GM18861 (cell line): ENCODE data around the gene SLC13A4.
"Not testable (repeated sequence)": the region's sequence is repeated elsewhere in the genome, so short reads cannot be mapped to it uniquely, and the experiment has no call there.

ENCODE experiments used
- ATAC-seq: cut with Tn5 transposase; IDR thresholded peaks from one replicate; pipeline ENCODE4 v1.9.1; 2021; ENCODE audit not compliant: unreplicated experiment

The SLC13A4 gene

DNA sequence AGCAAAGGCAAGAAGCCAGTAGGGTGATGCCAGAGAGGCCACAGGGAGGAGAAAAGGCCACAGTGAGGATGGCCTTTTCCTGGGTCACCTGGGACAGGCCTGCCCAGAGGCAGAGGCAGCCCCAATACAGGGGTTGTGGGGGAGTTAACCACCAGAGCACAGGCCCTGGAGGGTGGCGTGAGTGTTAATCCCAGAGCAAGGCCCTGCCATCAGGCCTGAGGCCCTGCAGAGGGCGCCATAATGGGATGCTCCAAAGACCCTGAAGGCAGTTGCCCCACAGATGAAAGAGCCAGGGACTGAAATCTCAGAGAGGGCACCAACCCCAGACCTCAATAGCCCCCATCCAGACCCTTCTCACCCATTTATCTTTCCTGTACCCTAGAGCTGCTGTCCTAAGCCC, 23.9 kb downstream of the SLC13A4 start:
- ATAC-seq = no peak

- no peak for ATAC-seq
Observed at GRCh38 chr7:135697276-135698049, 30.5 kb downstream of the SLC13A4 start.

DNA sequence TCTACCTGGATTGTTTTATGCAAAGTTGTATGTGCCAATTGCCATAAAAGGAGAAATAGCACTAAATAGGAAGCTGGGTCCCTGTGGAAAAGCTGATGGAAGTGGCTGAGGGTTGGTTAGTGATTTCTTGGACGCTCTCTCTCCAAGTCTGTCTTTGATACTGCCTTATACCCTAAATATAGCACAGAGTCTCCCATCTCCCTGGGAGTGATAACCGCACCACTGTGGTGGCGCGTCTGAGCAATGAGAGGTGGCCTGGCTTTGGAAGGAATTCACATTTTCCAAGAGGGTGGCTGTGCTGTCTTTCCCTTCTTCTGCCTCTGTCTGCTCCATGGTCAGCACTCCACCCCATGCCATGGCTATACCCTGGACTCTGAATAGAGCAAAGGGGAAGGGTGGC, 34.4 kb downstream of the SLC13A4 start:
- no peak for ATAC-seq

DNA sequence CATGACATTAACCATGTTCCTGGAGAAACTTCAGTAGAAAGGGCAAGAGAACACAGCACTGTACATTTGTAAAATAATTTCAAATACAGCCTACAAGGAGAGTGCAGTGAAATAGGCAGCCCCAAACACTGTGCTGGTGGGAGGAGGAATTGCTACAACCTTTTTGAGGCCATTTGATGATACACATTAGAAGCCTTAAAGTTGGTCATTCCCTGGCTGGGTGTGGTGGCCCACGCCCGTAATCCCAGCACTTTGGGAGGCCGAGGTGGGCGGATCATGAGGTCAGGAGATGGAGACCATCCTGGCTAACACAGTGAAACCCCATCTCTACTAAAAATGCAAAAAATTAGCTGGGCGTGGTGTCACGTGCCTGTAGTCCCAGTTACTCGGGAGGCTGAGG, 35.4 kb downstream of the SLC13A4 start:
- ATAC-seq = not testable (repeated sequence)

DNA sequence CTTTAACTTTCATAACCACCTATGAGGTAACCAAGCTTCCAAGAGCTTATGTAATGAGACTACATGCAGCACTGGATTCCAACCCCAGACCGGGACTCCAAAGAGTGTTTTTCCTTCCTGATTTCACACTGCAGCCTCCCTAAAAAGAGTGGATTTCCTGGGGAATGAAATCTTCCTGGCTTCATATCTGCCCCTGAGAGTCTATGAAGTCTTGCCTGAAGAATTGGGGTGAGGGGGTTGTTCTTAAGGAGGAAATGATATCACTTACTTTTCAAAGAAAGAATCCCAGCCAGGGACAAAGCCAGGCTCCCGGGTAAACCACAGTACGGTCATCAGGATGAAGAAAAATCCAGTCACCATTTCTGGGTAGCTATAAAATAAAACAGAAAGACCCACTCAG, 35.9 kb downstream of the SLC13A4 start:
- ATAC-seq = no peak

- no peak for ATAC-seq
Observed at GRCh38 chr7:135690566-135690965, 37.4 kb downstream of the SLC13A4 start.

DNA sequence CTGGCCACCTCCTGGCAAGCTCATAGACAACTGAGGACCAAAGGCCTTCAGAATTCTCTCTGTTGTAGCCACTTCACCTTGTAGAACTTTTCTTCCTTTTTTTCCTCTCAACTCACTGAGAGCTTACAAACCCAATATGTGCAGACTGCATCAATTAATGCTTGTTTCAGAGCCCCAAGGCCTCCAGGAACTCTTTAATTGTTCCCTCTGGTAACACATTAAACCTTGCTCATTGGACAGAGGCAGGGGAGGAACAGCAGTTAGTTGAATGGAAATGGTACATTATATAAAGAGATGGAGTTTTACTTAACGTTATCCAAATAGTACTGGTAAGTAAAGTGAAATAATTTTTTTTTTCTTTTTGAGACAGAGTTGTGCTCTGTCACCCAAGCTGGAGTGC, 40.5 kb downstream of the SLC13A4 start:
- ATAC-seq = no peak

DNA sequence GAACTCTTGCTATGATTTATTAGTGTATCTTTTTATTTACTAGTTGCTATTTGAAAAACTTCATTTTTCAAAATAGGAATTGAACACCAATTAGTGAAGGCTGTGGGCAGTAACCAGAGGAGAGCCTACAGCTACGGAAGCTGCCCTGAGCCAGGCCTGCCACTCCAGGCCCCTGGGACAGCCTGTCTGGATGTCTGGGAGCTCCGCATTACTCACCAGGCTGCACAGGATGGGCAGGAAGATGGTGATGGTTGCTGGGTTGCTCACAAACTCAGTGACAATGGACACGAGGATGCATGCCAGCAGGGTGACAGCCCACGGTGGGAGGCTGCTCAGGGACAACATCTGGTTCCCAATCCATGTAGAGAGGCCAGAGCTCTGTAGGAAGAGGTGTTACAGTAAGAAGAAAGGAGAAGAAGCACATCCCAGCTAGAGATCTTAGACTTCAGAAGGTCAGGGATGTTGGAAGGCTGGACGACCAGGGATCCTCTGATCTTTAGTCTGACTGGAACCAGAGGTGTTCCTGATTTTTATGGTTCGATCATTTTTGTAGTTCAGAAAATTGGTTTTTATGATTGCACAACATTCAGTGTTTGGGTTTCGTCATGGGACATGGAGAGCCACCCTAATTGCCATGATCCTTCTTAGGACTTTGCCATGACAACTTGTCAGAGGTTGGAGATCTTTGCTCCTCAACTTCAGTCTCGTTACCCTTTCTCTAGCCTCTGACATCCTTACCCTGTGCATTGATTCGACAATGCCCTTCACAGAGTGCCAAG, 42.5 kb downstream of the SLC13A4 start:
- no peak for ATAC-seq

- ATAC-seq = no peak
Observed at GRCh38 chr7:135684699-135685098, 43.3 kb downstream of the SLC13A4 start.

- ATAC-seq = no peak
Observed at GRCh38 chr7:135684136-135684535, 43.9 kb downstream of the SLC13A4 start.

DNA sequence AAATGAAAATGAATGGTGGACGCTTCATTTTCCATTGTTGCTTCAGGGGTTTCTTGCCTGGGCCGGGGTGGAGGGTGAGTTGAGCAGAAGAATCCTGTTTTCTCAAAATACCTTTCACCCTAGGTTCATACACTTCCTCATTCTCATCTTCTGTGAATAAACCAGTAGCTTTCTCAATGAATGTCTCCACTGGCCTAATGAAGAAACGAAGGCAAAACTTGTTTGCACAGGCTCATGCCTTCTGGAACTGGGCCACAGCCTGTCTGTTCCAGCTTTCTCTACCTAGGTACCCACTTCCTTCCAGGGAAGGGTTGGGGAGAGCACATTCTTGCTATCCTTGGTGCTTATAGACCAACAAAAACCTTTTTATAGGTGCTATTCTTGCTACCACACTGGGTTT, 44.4 kb downstream of the SLC13A4 start:
- ATAC-seq = no peak

GRCh38 chr7:135682191-135682590, 45.8 kb downstream of the SLC13A4 start:
- ATAC-seq = no peak

DNA sequence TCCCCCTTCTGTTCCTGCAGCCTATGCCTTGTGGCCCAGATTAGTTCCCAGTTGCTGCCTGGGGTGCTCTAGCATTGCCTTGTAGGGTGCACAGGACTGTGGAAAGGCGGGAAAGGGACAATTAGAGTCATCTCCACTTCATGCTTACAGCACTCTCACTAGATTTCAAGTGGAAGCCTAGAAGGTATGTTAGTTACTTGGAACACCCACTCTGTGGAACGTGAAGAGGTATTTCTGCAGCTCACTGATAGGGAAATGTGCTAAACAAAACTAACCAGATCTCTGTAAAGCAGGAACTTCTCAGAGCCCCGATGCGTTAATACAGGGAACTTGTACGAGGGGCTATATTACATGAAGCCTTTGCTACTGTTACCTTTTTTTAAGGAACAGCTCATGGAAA, 46.2 kb downstream of the SLC13A4 start:
- ATAC-seq = no peak

DNA sequence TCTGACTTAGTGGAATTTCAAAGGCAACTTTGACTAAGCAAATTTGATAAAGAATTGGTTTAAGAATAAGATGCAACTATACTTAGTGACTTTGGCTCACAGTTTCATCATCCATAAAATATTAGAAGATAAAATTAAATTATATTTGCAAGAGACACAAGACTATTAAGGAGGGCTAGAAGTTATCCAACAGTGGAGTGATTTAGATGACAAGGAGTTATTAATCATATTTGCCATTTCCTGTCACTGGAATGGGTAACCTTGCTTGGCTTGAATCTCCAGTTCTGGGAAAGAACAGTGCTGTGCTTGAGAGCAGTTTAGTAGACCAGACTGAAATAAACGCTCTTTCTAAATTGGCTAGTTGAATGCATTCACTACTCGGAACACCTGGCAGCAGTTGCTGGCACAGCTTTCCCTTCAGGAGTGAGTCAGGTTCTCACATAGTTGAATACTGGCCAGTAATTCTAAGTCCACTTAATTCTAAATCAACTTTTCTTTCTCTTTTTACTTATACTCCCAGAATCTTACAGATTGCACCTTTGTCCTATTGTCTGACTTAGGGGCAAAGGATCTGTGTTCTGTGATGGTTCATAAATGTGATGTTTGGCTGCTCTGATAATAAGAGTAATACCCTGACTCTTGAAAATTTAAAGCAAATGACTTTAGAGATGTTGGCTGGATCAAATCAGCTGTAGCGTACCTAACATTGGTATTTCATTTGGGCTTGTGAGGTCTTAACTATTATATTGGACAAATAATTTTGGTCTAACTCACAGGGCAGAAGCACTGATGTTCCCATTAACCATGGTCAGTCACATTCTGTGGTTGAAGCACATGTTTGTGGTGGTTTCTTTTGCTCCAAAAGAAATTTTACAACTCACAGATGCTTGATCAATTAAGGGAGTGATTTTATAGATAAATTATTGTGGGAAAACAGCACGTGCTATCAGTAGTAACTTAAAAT, 49.1 kb downstream of the SLC13A4 start:
- no peak for ATAC-seq

DNA sequence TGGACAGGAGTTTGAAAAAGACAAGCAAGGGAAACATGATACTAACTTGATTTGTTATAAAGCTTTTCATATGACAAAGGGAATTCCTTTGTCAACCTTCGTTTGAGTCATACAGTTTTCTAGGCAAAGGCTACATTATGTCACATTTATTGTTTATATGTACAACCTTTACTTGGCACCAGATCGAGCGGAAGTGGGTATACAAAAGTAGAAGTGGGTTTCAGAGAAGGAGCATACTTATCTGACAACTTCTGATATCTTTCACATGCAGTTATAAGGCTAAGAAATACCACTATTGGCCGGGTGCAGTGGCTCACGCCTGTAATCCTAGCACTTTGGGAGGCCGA, 54.7 kb downstream of the SLC13A4 start:
- no peak for ATAC-seq

- peak; percentile 93 for ATAC-seq
Observed at GRCh38 chr7:135672560-135673359, 55.2 kb downstream of the SLC13A4 start.

DNA sequence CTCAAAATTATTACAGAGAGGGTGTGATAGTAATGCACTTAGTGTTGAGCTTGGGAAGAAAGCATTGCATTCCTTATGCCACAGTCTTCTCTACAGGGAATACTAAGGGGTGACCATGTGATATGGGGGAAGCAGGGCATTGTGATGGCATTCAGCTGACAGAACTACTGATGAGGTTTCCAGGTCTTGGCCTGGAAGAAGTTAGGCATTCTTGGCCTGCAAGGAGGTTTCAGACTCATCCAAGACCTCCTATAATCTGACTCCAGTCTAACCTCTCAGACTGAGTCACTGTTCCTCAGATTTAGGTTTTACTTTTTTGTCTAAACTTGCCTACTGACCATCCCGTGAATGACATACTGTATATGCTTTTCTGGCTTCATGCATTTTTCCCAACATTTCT, 57.8 kb downstream of the SLC13A4 start:
- ATAC-seq = no peak

- no peak for ATAC-seq
Observed at GRCh38 chr7:135669774-135670173, 58.2 kb downstream of the SLC13A4 start.

DNA sequence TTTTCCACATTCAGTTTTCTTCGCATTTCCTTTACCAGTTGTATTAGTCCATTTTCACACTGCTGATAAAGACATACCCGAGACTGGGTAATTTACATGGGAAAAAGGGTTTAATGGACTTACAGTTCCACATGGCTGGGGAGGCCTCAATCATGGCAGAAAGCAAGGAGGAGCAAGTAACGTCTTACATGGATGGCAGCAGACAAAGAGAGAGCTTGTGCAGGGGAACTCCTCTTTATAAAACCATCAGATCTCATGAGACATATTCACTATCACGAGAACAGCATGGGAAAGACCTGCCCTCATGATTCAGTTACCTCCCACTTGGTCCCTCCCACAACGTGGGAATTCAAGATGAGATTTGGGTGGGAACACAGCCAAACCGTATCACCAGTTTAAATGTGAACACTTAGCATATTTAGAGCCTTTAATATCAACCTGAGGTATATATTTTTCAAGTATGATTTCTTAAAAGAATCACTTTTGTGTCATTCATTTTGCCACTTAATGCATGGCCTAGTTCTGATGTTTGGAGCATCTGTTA, 59.1 kb downstream of the SLC13A4 start:
- ATAC-seq = not testable (repeated sequence)

DNA sequence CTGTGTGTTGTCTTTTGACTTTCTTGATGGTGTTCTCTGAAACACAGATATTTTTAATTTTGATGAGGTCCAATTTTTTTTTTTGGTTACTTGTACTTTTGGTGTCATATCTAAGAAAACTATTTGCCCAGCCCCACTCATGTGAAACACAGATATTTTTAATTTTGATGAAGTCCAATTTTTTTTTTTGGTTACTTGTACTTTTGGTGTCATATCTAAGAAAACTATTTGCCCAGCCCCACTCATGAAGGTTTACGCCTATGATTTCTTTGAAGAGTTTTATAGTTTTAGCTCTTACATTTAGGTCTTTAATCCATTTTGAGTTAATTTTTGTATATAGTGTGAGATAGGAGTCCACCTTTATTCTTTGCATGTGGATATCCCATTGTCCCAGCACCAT, 60.4 kb downstream of the SLC13A4 start:
- not testable (repeated sequence) for ATAC-seq
